Glomerular visceral epithelial cell (primary cell): Measurements from ENCODE around the gene ADAD2.

Experiments used
- DNase-seq: peaks from one replicate; pipeline ENCODE4 v3.0.0-alpha.2; 2016; ENCODE audit errors: extremely low spot score

The ADAD2 gene

GRCh38 chr16:84176192-84177053 is 14.5 kb upstream of the ADAD2 start:
- DNase-seq, result no peak

- DNase-seq, result no peak
Measured at GRCh38 chr16:84177741-84178073, 13.2 kb upstream of the ADAD2 start.

- no peak for DNase-seq
Measured at GRCh38 chr16:84178146-84178765, 12.7 kb upstream of the ADAD2 start.

GRCh38 chr16:84178892-84179611 is 11.9 kb upstream of the ADAD2 start:
- DNase-seq, result no peak

GRCh38 chr16:84179612-84180320 is 11.2 kb upstream of the ADAD2 start:
- DNase-seq, result no peak

- DNase-seq, result no peak
Measured at GRCh38 chr16:84180519-84181140, 10.3 kb upstream of the ADAD2 start.

GRCh38 chr16:84181144-84181915 is 9.6 kb upstream of the ADAD2 start:
- DNase-seq, result no peak

GRCh38 chr16:84182104-84182503 is 8.9 kb upstream of the ADAD2 start:
- DNase-seq, result no peak

- DNase-seq, result no peak
Measured at GRCh38 chr16:84182680-84183571, 8.0 kb upstream of the ADAD2 start.

GRCh38 chr16:84183572-84183875 is 7.4 kb upstream of the ADAD2 start:
- no peak for DNase-seq

- DNase-seq, result no peak
Measured at GRCh38 chr16:84183911-84184591, 6.9 kb upstream of the ADAD2 start.

- DNase-seq, result no peak
Measured at GRCh38 chr16:84184775-84185174, 6.2 kb upstream of the ADAD2 start.

- peak; percentile 94 for DNase-seq
Measured at GRCh38 chr16:84186685-84187437, 4.1 kb upstream of the ADAD2 start, which contains the start of gene TAF1C. TAF1C (minus strand) TSS chr16:84187057; CDS start chr16:84184988, 2,069 bp downstream.

GRCh38 chr16:84191466-84191865 is 509 bp downstream of the ADAD2 start:
- no peak for DNase-seq

GRCh38 chr16:84193480-84193879 is 2.5 kb downstream of the ADAD2 start:
- DNase-seq, result no peak

- no peak for DNase-seq
Measured at GRCh38 chr16:84194018-84194417, 3.1 kb downstream of the ADAD2 start.

GRCh38 chr16:84194470-84195200 is 3.7 kb downstream of the ADAD2 start:
- no peak for DNase-seq
